HEK293 (cell line): ENCODE measurements around the gene OPCML.

Source experiments
- CTCF ChIA-PET: fragments of 350-600 bp; formaldehyde crosslinking; extraction: SDS; loops from one replicate; lab custom pipeline; 2021; ENCODE audit warnings: antibody characterized with exemption; lab: Yijun Ruan, JAX
- POLR2A ChIA-PET: fragments of 300-600 bp; formaldehyde crosslinking; extraction: SDS; loops from one replicate; lab custom pipeline; 2020; ENCODE audit warnings: antibody characterized with exemption, inconsistent platforms; lab: Yijun Ruan, JAX
- H3K27ac ChIP-seq: fragments of 200-500 bp; sonication (Bioruptor generic); 2 replicates; pipeline ENCODE4 v1.5.1; 2014; ENCODE audit warnings: low read depth, low read length, control low read depth, inconsistent platforms; ENCODE audit errors: extremely low read depth
- H3K36me3 ChIP-seq, 2 experiments: fragments of 200-500 bp in 1 of 2; sonication (Bioruptor generic) in 1 of 2; 1 replicate in 1 of 2; 2 replicates in 1 of 2; pipeline ENCODE4 v1.5.1; 2014 to 2017; ENCODE audit warnings: inconsistent platforms in 2 of 2, low read length in 2 of 2; ENCODE audit not compliant: control insufficient read depth in 2 of 2, insufficient read depth in 1 of 2
- H3K4me1 ChIP-seq: fragments of 200-500 bp; sonication (Bioruptor generic); 2 replicates; pipeline ENCODE4 v1.5.1; 2014; ENCODE audit warnings: mild to moderate bottlenecking, low read length, inconsistent platforms; ENCODE audit not compliant: control insufficient read depth, insufficient read depth
- H3K4me3 ChIP-seq: 2 replicates; pipeline ENCODE4 v1.5.1; 2011; ENCODE audit warnings: low read depth, mild to moderate bottlenecking, control low read depth, low read length, moderate library complexity
- H3K9me3 ChIP-seq: fragments of 200-500 bp; sonication (Bioruptor generic); 2 replicates; pipeline ENCODE4 v1.5.1; 2014; ENCODE audit warnings: low read depth, low read length, inconsistent platforms; ENCODE audit not compliant: control insufficient read depth, insufficient read depth
- BCL11A ChIP-seq: fragments of 450-650 bp; formaldehyde crosslinking; IDR thresholded peaks from 2 replicates; pipeline ENCODE4 v1.5.1; 2016; ENCODE audit warnings: low read depth, missing biosample characterization, missing genetic modification characterization
- CTCF ChIP-seq: fragments of 450-650 bp; formaldehyde crosslinking; IDR thresholded peaks from 2 replicates; pipeline ENCODE4 v1.5.1; 2016; ENCODE audit warnings: missing biosample characterization, missing genetic modification characterization
- GFI1B ChIP-seq: fragments of 450-650 bp; formaldehyde crosslinking; IDR thresholded peaks from 2 replicates; pipeline ENCODE4 v1.5.1; 2016; ENCODE audit warnings: missing biosample characterization, missing genetic modification characterization
- INSM2 ChIP-seq: fragments of 450-650 bp; formaldehyde crosslinking; IDR thresholded peaks from 2 replicates; pipeline ENCODE4 v1.5.1; 2016; ENCODE audit warnings: missing biosample characterization, missing genetic modification characterization
- OVOL3 ChIP-seq: fragments of 450-650 bp; formaldehyde crosslinking; IDR thresholded peaks from 2 replicates; pipeline ENCODE4 v1.5.1; 2016; ENCODE audit warnings: missing biosample characterization, missing genetic modification characterization
- ZBTB8A ChIP-seq: fragments of 450-650 bp; formaldehyde crosslinking; IDR thresholded peaks from 2 replicates; pipeline ENCODE4 v1.5.1; 2016; ENCODE audit warnings: missing biosample characterization, missing genetic modification characterization
- ZFP3 ChIP-seq: fragments of 450-650 bp; formaldehyde crosslinking; IDR thresholded peaks from 2 replicates; pipeline ENCODE4 v1.5.1; 2016; ENCODE audit warnings: low read depth, missing biosample characterization, missing genetic modification characterization
- ZNF114 ChIP-seq: fragments of 450-650 bp; formaldehyde crosslinking; IDR thresholded peaks from 2 replicates; pipeline ENCODE4 v1.5.0; 2017; ENCODE audit warnings: missing biosample characterization, missing genetic modification characterization
- ZNF121 ChIP-seq: fragments of 450-650 bp; formaldehyde crosslinking; IDR thresholded peaks from 2 replicates; pipeline ENCODE4 v1.5.1; 2016; ENCODE audit warnings: missing biosample characterization, missing genetic modification characterization
- ZNF133 ChIP-seq: fragments of 450-650 bp; formaldehyde crosslinking; IDR thresholded peaks from 2 replicates; pipeline ENCODE4 v1.5.1; 2016; ENCODE audit warnings: missing biosample characterization, missing genetic modification characterization
- ZNF175 ChIP-seq: fragments of 450-650 bp; formaldehyde crosslinking; IDR thresholded peaks from 2 replicates; pipeline ENCODE4 v1.5.1; 2016; ENCODE audit warnings: missing biosample characterization, missing genetic modification characterization
- ZNF2 ChIP-seq: fragments of 450-650 bp; formaldehyde crosslinking; IDR thresholded peaks from 2 replicates; pipeline ENCODE4 v1.5.1; 2016; ENCODE audit warnings: missing biosample characterization, missing genetic modification characterization
- ZNF221 ChIP-seq: fragments of 450-650 bp; formaldehyde crosslinking; IDR thresholded peaks from 2 replicates; pipeline ENCODE4 v1.5.1; 2017; ENCODE audit warnings: missing biosample characterization, missing genetic modification characterization, borderline replicate concordance
- ZNF24 ChIP-seq: fragments of 450-650 bp; formaldehyde crosslinking; IDR thresholded peaks from 2 replicates; pipeline ENCODE4 v1.5.1; 2016; ENCODE audit warnings: missing biosample characterization, missing genetic modification characterization
- ZNF248 ChIP-seq: fragments of 450-650 bp; formaldehyde crosslinking; IDR thresholded peaks from 2 replicates; pipeline ENCODE4 v1.5.1; 2017; ENCODE audit warnings: missing biosample characterization, missing genetic modification characterization
- ZNF335 ChIP-seq: fragments of 450-650 bp; formaldehyde crosslinking; conservative IDR thresholded peaks from 2 replicates; pipeline ENCODE4 v1.5.1; 2016; ENCODE audit warnings: missing biosample characterization, missing genetic modification characterization
- ZNF362 ChIP-seq: fragments of 450-650 bp; formaldehyde crosslinking; IDR thresholded peaks from 2 replicates; pipeline ENCODE4 v1.5.1; 2016; ENCODE audit warnings: missing biosample characterization, missing genetic modification characterization
- ZNF366 ChIP-seq: fragments of 450-650 bp; formaldehyde crosslinking; conservative IDR thresholded peaks from 2 replicates; pipeline ENCODE4 v1.5.1; 2016; ENCODE audit warnings: missing biosample characterization, missing genetic modification characterization
- ZNF416 ChIP-seq: fragments of 450-650 bp; formaldehyde crosslinking; IDR thresholded peaks from 2 replicates; pipeline ENCODE4 v1.5.1; 2016; ENCODE audit warnings: missing biosample characterization, missing genetic modification characterization
- ZNF513 ChIP-seq: fragments of 450-650 bp; IDR thresholded peaks from 2 replicates; pipeline ENCODE4 v1.5.1; 2018; ENCODE audit warnings: missing biosample characterization, missing genetic modification characterization
- ZNF529 ChIP-seq: fragments of 450-650 bp; formaldehyde crosslinking; IDR thresholded peaks from 2 replicates; pipeline ENCODE4 v1.5.1; 2017; ENCODE audit warnings: missing genetic modification characterization, missing biosample characterization; ENCODE audit not compliant: insufficient replicate concordance
- ZNF561 ChIP-seq: fragments of 450-650 bp; IDR thresholded peaks from 2 replicates; pipeline ENCODE4 v1.5.1; 2018; ENCODE audit warnings: missing biosample characterization, missing genetic modification characterization, borderline replicate concordance
- ZNF645 ChIP-seq: fragments of 450-650 bp; formaldehyde crosslinking; IDR thresholded peaks from 2 replicates; pipeline ENCODE4; 2016; ENCODE audit warnings: missing biosample characterization, missing genetic modification characterization
- ZNF660 ChIP-seq: fragments of 450-650 bp; IDR thresholded peaks from 2 replicates; pipeline ENCODE4 v1.5.1; 2018; ENCODE audit warnings: missing biosample characterization, mild to moderate bottlenecking, missing genetic modification characterization
- ZNF664 ChIP-seq: fragments of 450-650 bp; formaldehyde crosslinking; IDR thresholded peaks from 2 replicates; pipeline ENCODE4 v1.5.1; 2016; ENCODE audit warnings: missing biosample characterization, missing genetic modification characterization
- ZNF768 ChIP-seq: fragments of 450-650 bp; formaldehyde crosslinking; IDR thresholded peaks from 2 replicates; pipeline ENCODE4 v1.5.1; 2018; ENCODE audit warnings: missing biosample characterization, mild to moderate bottlenecking, missing genetic modification characterization
- ZNF785 ChIP-seq: fragments of 450-650 bp; formaldehyde crosslinking; IDR thresholded peaks from 2 replicates; pipeline ENCODE4 v1.5.1; 2016; ENCODE audit warnings: missing biosample characterization, missing genetic modification characterization
- ZNF843 ChIP-seq: fragments of 450-650 bp; formaldehyde crosslinking; IDR thresholded peaks from 2 replicates; pipeline ENCODE4 v1.5.1; 2016; ENCODE audit warnings: missing biosample characterization, missing genetic modification characterization
- ZSCAN18 ChIP-seq: fragments of 450-650 bp; formaldehyde crosslinking; IDR thresholded peaks from 2 replicates; pipeline ENCODE4 v1.5.1; 2016; ENCODE audit warnings: missing biosample characterization, missing genetic modification characterization

Gene OPCML

GRCh38 chr11:132665205-132665604, 867.1 kb downstream of the OPCML start:
- ChIA-PET CTCF (no interaction called here), POLR2A (no interaction called here)
- TF ChIP-seq GFI1B (tag by site-specific recombination) (no peak), ZNF664 (no peak), ZNF175 (tag by site-specific recombination) (no peak), ZNF660 (tag by site-specific recombination) (no peak), ZNF561 (tag by site-specific recombination) (no peak), ZNF366 (tag by site-specific recombination) (no peak), OVOL3 (tag by site-specific recombination) (no peak), ZNF645 (no peak), ZNF362 (tag by site-specific recombination) (no peak), ZNF416 (no peak), ZNF843 (tag by site-specific recombination) (no peak), ZNF221 (no peak), ZNF2 (tag by site-specific recombination) (no peak)
- H3K4me1 ChIP-seq: no peaks in the 10 kb centered on the region
- no peaks in the 10 kb centered on the region for H3K9me3 ChIP-seq
- no peak overlapping the region for H3K27ac ChIP-seq
- H3K4me3 ChIP-seq: no peak overlapping the region
- H3K36me3 ChIP-seq: no peaks in the 10 kb centered on the region

GRCh38 chr11:132658696-132659095, 873.6 kb downstream of the OPCML start:
- ChIA-PET CTCF (no interaction called here), POLR2A (no interaction called here)
- Histone ChIP-seq H3K4me3 (no peak overlapping the region), H3K4me1 (no peaks in the 10 kb centered on the region), H3K9me3 (no peaks in the 10 kb centered on the region), H3K36me3 (no peaks in the 10 kb centered on the region), H3K27ac (no peak overlapping the region)
- no peak for TF ChIP-seq ZNF513
- TF ChIP-seq BCL11A: no peak
- no peak for TF ChIP-seq ZNF768 (tag by site-specific recombination)
- no peak for TF ChIP-seq ZNF121
- no peak for TF ChIP-seq ZBTB8A (tag by site-specific recombination)
- TF ChIP-seq ZNF114: no peak
- TF ChIP-seq ZNF24 (tag by site-specific recombination): no peak
- TF ChIP-seq ZNF133: no peak
- no peak for TF ChIP-seq CTCF
- TF ChIP-seq ZNF529 (tag by site-specific recombination): no peak
- no peak for TF ChIP-seq ZSCAN18 (tag by site-specific recombination)
- no peak for TF ChIP-seq ZNF785
- TF ChIP-seq ZFP3 (tag by site-specific recombination): no peak
- no peak for TF ChIP-seq ZNF335 (tag by site-specific recombination)
- no peak for TF ChIP-seq ZNF248
- no peak for TF ChIP-seq INSM2 (tag by site-specific recombination)
- TF ChIP-seq, all 188 proteins: peak for 0
